GM12878 (cell line): Measurements from ENCODE around the gene LRCH4. TPM values are rescaled to one million over a fixed set of nuclear protein-coding genes. Genes with fewer than 3 reads are reported as not detected.

Experiments
- ATAC-seq: fragments of 200-7000 bp; cut with Tn5 transposase; 3 replicates; pipeline ENCODE4 v1.9.1; 2020; ENCODE audit warnings: mild to moderate bottlenecking, moderate library complexity
- BruUV-seq: library from RNA; stranded (reverse); fragments of 400-500 nt; replicated peaks from 2 replicates; lab custom pipeline; 2021; lab: Mats Ljungman, UMichigan
- CTCF ChIA-PET: fragments of 300-600 bp; sonication (Branson Sonifier 250); formaldehyde crosslinking; extraction: SDS; loops from one replicate; lab custom pipeline; 2021; ENCODE audit warnings: inconsistent platforms; lab: Yijun Ruan, JAX
- POLR2A ChIA-PET: fragments of 350-600 bp; formaldehyde crosslinking; extraction: SDS; loops from one replicate; lab custom pipeline; 2021; ENCODE audit warnings: inconsistent platforms; lab: Charles Lee
- RAD21 ChIA-PET: fragments of 300-600 bp; sonication (Branson Sonifier 250); formaldehyde crosslinking; loops from one replicate; lab custom pipeline; 2023; ENCODE audit warnings: antibody characterized with exemption; ENCODE audit not compliant: unreplicated experiment; lab: Charles Lee
- SMC1A ChIA-PET: fragments of 300-600 bp; sonication (Branson Sonifier 250); formaldehyde crosslinking; loops from one replicate; lab custom pipeline; 2023; ENCODE audit not compliant: unreplicated experiment, uncharacterized antibody; lab: Charles Lee
- DNase-seq: peaks from one replicate; pipeline ENCODE4 v3.0.0-alpha.2; 2011; ENCODE audit warnings: low read depth, low spot score
- FAIRE-seq: peaks from 3 replicates; lab custom pipeline; 2011; peaks lifted over from hg19 to GRCh38; lab: Jason Lieb, UNC
- H2AFZ ChIP-seq: 2 replicates; pipeline ENCODE4 v1.6.0; 2011; ENCODE audit warnings: low read depth, low read length, control low read depth; ENCODE audit not compliant: control insufficient read depth
- H3K27ac ChIP-seq: 2 replicates; pipeline ENCODE4 v1.5.1; 2011; ENCODE audit warnings: control low read depth; ENCODE audit not compliant: control insufficient read depth, insufficient read depth
- H3K27me3 ChIP-seq, 2 experiments: replicated peaks in 1 of 2; 2 replicates each; pipeline versions ENCODE4 v1.6.0 to v1.6.1; 2011; ENCODE audit warnings: low read length in 1 of 2; ENCODE audit not compliant: control insufficient read depth in 2 of 2, insufficient read depth in 2 of 2
- H3K36me3 ChIP-seq, 2 experiments: 2 replicates each; pipeline ENCODE4 v1.5.1; 2011; ENCODE audit warnings: low read length in 1 of 2; ENCODE audit not compliant: control insufficient read depth in 2 of 2, insufficient read depth in 2 of 2
- H3K4me1 ChIP-seq: 2 replicates; pipeline ENCODE4 v1.6.1; 2011; ENCODE audit warnings: mild to moderate bottlenecking, low read length, moderate library complexity, mixed read lengths; ENCODE audit not compliant: control insufficient read depth, insufficient read depth
- H3K4me2 ChIP-seq: 2 replicates; pipeline ENCODE4 v1.6.0; 2011; ENCODE audit warnings: control low read depth; ENCODE audit not compliant: control insufficient read depth, insufficient read depth
- H3K4me3 ChIP-seq: fragments of 200-600 bp; sonication (generic); 2 replicates; pipeline ENCODE4 v1.5.1; 2016
- H3K79me2 ChIP-seq: 2 replicates; pipeline ENCODE4 v1.6.0; 2011; ENCODE audit warnings: low read length; ENCODE audit not compliant: control insufficient read depth, insufficient read depth
- H3K9ac ChIP-seq: 2 replicates; pipeline ENCODE4 v1.8.0; 2011; ENCODE audit warnings: low read length, control low read depth, mixed read lengths; ENCODE audit not compliant: control insufficient read depth, insufficient read depth
- H3K9me3 ChIP-seq: replicated peaks from 3 replicates; pipeline ENCODE4 v1.5.1; 2011; ENCODE audit warnings: mild to moderate bottlenecking, low read length; ENCODE audit not compliant: control insufficient read depth, insufficient read depth
- H4K20me1 ChIP-seq: 2 replicates; pipeline ENCODE4 v1.6.0; 2011; ENCODE audit not compliant: control insufficient read depth, insufficient read depth
- CHD4 ChIP-seq: fragments of 200-600 bp; sonication (generic); IDR thresholded peaks from 2 replicates; pipeline ENCODE4 v1.6.1; 2016; ENCODE audit warnings: mild to moderate bottlenecking
- MLLT1 ChIP-seq: fragments of 450-650 bp; IDR thresholded peaks from 2 replicates; pipeline ENCODE4 v1.6.1; 2016; ENCODE audit warnings: mild to moderate bottlenecking
- REST ChIP-seq: IDR thresholded peaks from 2 replicates; pipeline ENCODE4 v1.6.1; 2012; ENCODE audit warnings: mild to moderate bottlenecking, low read depth, low read length
- SPI1 ChIP-seq: IDR thresholded peaks from 2 replicates; pipeline ENCODE4 v1.6.1; 2011; ENCODE audit warnings: low read depth, mild to moderate bottlenecking, low read length, moderate library complexity, borderline replicate concordance; ENCODE audit not compliant: insufficient read depth
- SREBF2 ChIP-seq: IDR thresholded peaks from 2 replicates; pipeline ENCODE4 v1.6.1; 2012; ENCODE audit warnings: mild to moderate bottlenecking, low read length
- WGBS: methylation state at CpG from one replicate; pipeline ENCODE4 v1.1.6; 2016; ENCODE audit warnings: low lambda C conversion rate; ENCODE audit not compliant: insufficient replicate concordance, insufficient coverage; ENCODE audit errors: missing lambda C conversion rate; 5-methylcytosine and 5-hydroxymethylcytosine counted together
- in situ Hi-C: fragments of 300-500 bp; cut with MboI; formaldehyde crosslinking; loops from 9 replicates; pipeline ENCODE4 v1.14.3; 2018; ENCODE audit warnings: mixed read lengths
- intact Hi-C: fragments of 100-400 bp; cut with micrococcal nuclease; formaldehyde crosslinking; loops from one replicate; pipeline ENCODE4 v1.14.2; 2022; ENCODE audit not compliant: unreplicated experiment
- polyA plus RNA-seq, 11 experiments: library from polyadenylated mRNA; depleted of rRNA in 4 of 11; unstranded in 6 of 11; stranded (reverse) in 5 of 11; fragments of >200 nt; fragmentation: Nextera tagmentation in 4 of 11; fragmentation: Illumina TruSeq in 1 of 11; extraction: Ambion mirVana in 4 of 11; extraction: Trizol in 1 of 11; gene quantifications; 1 replicate in 1 of 11; 2 replicates in 10 of 11; pipeline versions ENCODE4 v1.2.1 to v1.2.3, GENCODE V29; 2011 to 2016; ENCODE audit warnings: inconsistent platforms in 2 of 11, missing spikeins in 2 of 11, low read depth in 1 of 11
- total RNA-seq, 4 experiments: library from RNA; depleted of rRNA in 3 of 4; stranded (reverse); fragments of >200 nt in 3 of 4; fragmentation: Illumina TruSeq in 1 of 4; extraction: Trizol in 1 of 4; gene quantifications; 2 replicates each; pipeline versions ENCODE4 v1.2.1 to v1.2.3, GENCODE V29; 2013 to 2021

Gene LRCH4
- total and polyA plus RNA-seq, 10 of the 15 experiments (the other 5 are each of a cell fraction or from before 2014, with no cell fraction given) = 0.58 to 96.7 (median 28.4) TPM

- BruUV-seq = no TSS peak
- in situ Hi-C loops (no loop called here), intact Hi-C loops (no loop called here)
- FAIRE-seq (no peak), DNase-seq (no peak), ATAC-seq (no peak)
- Histone ChIP-seq H3K4me1 (peaks cover 4% of the 10 kb centered on the region), H3K79me2 (no peaks in the 10 kb centered on the region), H3K27ac (no peak overlapping the region), H4K20me1 (no peaks in the 10 kb centered on the region), H3K4me3 (no peak overlapping the region), H3K9me3 (no peaks in the 10 kb centered on the region), H3K36me3 (no peaks in the 10 kb centered on the region), H3K4me2 (no peak overlapping the region), H3K9ac (no peak overlapping the region), H2AFZ (no peak overlapping the region), H3K27me3 (no peaks in the 10 kb centered on the region)
- SMC1A ChIA-PET = no interaction called here
- POLR2A ChIA-PET = interaction anchor here (0.6 kb wide), 1 partner anchor 10 kb away, joined by 3 read pairs; the partner anchor contains the start of gene PCOLCE
- TF ChIP-seq SPI1 = no peak
- no peak for TF ChIP-seq SREBF2
- TF ChIP-seq MLLT1 = no peak
- no peak for TF ChIP-seq CHD4
- TF ChIP-seq REST = no peak
- RAD21 ChIA-PET = no interaction called here
- WGBS = 63% methylated on average over 17 of the region's 17 CpGs
- CTCF ChIA-PET = interaction anchor here (11.6 kb wide), 1 partner anchor 28 kb away, joined by 190 read pairs; no protein-coding TSS in a partner anchor
Measured at GRCh38 chr7:100591596-100591995, 5.7 kb upstream of the LRCH4 start.
